ENCODE results near the gene STRADA.

The STRADA gene

DNA sequence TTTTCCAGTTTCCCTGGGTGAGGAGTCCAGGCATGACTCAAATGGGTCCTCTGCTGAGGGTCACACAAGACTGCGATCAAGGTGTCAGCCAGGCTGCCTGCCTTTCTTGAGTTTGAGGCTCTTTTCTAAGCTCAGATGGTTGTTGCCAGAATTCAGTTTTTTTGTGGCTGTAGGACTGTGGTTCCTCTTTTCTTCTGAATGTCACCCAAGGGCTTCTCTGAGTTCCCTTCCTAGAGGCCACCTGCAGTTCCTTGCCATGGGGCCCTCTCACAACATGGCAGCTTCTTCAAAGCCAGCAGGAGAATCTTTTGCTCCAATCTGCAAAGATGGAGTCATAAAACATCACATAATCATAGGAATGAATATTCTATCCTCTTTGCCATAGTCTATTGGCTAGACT lies 59.2 kb downstream of the STRADA start:
- DNase-seq, result no peak

DNA sequence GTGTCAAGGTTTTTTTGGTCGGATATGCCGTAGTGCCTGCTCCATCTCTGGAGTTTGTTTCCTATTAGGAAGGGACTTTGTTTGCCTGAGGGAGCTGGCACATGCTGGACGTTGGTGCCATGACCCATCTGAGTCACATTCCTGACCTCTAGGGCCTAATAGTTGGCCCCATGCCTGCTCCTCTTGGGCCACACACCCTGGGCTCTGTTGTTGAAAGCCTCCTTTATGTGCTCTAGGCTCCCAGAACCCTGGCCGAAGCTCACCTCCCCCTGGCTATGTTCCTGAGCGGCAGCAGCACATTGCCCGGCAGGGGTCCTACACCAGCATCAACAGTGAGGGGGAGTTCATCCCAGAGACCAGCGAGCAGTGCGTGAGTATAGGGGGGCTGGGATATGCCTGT lies 60.1 kb downstream of the STRADA start:
- DNase-seq, result no peak

DNA sequence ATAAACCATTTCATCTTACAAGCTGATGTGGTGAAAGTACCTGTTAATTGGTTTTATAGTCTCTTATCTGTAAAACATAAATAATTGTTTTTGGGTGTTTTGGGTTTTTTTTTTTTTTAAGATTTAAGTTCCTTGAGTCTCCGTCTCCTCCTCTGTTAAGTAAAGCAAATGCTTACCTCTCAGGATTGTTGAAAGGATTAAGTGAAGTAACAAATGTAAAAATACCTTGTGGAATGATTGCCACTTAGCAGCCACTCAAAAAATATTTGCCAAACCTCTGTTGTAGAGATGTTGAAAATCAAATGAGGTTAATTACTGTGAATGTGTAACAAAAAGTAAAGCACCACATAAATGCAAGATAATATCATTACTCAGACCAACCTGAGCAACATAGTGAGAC lies 60.9 kb downstream of the STRADA start:
- no peak for DNase-seq

DNA sequence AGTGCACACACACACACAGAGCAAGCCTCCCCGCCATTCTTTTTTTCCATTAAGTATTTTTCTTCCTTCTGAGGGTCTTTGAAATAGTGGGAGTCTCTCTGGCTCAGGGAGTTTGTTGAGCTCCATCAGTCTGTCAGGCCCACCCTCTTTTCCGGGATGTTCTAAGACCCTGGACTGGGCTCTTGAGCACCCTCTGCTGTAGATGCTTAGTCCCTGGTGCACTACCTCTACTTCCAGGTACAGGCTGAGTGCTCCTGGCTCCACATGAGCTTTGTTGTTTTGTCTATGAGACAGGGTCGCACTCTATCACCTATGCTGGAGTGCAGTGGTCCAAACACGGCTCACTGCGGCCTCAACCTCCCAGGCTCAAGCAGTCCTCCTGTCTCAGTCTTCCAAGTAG lies 62.4 kb downstream of the STRADA start:
- DNase-seq, result no peak

DNA sequence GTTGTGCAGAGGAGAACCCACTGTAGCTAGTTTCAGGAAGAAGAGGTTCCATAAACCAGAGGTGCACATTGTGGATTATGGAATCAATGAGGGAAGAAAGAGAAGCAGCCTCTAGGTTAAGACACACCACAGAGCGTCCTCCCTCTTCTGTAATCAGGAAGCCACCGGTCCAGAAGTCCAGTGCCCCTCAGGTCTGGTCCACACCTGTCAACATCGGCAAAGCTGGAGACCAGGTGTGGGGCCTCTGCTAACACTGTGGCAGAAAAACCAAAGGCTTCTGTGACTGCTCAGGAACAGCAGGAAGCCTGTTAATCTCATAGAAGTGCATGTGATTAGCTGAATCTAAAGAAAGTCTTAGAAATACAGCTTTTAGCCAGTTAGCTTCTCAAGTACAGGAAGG lies 65.0 kb downstream of the STRADA start:
- DNase-seq, result no peak

DNA sequence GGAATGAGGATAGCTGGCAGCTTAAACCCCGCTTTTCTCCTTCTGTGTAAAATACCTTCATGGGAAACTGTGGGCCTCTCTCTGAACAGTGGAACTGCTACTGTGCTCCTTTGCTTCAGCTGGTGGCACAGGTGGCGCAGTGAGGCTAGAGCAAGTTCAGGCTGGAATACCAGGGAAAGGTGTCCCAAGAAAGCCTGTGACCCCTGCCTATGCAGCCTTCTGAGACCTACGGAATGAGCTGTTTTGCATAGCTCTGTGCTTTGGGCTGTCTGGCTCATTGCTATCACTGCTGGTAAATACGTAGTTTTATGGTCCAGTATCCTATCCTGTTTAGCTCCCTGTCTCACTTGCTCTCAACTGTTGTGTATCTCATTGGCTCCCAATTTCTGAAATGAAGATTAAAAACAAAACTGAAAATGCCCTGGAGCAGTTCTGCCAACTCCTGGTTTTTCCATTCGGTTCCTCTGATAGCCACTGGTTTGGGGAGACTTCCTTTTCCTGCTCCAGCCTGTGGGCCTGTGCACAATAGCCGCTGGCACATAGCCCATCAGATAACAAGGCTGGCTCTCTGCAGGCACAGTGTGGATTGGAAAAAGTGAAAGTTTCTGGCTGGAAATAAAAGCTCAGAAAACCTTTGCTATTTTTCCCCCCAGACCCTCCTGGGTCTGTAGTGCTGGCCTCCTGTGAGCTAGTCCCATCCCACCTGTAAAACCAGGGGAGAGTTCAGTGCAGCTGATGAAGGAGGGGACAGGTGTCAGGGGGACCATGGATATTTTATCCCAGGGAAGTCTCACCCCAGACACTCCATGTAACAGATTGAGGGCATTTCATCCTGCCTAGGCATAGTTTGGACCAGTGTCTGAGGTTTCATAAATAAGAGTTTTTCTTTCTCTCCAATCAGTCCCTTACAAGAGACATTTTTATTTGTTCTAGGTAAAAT lies 65.7 kb downstream of the STRADA start:
- no peak for DNase-seq

DNA sequence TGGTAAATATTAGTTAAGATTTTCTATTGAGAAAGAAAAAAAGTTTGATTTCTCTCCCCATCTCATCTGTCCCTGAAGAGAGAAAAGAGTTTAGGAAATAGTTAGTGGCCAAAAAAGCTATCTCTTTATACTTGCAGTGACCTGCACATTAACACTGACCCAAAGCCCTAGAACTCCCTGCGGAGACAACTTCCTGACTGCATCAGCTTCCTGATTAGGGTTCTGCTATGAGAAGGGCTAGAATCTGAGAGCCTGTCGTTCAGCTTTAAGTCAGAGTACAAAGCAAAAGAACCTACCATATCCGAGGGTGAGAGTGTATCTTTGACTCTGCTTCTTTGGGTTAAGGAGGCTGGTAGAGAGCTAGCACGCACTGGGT lies 66.4 kb downstream of the STRADA start:
- DNase-seq, result no peak

DNA sequence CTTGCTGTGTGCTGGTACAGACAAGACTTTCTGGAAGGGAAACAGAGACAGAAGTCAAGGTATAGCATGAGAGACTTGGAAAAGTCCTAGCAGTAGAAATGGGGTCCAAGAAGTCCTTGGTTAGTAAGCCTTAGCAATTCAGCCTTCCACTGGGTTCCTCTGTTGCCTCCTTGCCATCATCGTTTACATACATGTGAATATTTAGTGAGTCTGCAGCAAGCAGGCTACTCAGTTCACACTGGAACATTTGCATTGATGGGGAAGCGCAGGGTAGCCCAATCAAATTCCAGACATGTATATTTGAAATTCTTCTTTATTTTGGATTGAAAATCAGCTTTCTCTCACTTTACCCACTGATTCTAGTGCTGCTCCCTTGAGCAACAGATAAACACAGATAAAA lies 68.7 kb downstream of the STRADA start:
- DNase-seq, result no peak

DNA sequence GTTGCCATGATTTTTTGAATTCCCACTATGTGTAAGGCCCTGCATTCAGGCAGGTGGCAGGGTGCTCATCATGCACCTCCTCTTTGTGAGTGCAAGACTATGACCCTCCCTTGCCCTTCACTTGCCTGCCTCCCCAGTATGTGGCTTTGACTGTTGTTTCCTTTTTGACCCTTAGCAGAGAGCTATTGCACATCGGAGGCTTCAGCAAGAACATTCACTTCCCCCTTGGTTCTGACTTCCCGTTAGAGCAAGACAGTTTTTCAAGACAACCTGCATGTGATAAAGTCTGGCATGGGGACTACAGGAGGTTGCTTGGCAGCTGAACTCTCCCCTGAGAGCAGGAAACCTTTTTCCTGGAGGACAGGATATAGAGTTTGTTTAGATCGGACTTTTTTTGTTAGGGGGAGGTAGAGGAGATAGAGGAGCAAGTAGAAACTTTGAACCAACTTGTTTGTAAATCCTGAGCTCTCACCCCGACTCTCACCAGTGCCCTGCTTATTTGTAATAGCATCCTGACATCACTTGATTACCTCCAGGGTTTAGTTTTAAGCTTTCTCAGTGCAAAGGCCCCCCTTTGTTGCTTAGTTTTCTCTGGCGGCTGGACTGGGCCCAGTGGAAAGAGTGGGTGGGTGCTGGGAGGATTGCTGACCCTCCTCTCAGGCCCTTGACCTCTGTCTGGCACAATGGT lies 75.9 kb downstream of the STRADA start:
- DNase-seq, result no peak

DNA sequence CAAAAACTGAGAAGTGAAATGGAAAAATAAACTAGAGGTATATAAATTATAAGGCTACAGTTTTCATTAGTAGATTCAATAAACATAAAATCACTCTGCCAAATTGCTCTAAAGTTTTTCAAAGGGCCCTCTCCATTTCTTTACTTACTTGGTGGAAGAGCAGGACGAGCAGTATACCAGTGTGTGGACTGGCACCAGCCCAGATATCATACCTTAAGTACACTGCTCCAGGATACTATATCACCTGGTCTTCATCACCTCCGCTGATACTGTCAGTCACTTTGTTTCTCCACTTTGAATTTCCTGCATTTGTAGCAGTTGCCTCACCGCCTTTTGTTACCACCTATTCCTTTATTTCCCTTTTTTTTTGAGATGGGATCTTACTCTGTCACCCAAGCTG lies 81.7 kb downstream of the STRADA start:
- no peak for DNase-seq

DNA sequence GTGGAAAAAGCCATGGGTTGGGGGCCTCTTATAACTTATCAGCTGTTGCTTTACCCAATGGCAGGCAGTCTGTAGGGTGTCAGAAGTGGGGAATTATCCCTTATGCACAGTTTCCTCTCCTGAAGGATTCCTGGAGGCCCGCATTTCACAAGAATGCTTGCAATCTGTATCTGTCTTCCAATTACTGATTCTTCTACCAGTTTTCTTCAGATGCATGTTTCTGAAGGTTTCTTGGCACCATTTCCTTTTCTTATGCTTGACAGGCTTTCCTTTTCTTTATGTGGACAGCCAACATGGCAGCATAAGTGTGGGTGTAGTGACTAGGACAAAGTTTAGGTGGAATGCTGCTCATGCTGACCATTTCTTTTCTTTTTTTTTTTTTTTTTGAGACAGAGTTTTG lies 83.2 kb downstream of the STRADA start:
- no peak for DNase-seq

DNA sequence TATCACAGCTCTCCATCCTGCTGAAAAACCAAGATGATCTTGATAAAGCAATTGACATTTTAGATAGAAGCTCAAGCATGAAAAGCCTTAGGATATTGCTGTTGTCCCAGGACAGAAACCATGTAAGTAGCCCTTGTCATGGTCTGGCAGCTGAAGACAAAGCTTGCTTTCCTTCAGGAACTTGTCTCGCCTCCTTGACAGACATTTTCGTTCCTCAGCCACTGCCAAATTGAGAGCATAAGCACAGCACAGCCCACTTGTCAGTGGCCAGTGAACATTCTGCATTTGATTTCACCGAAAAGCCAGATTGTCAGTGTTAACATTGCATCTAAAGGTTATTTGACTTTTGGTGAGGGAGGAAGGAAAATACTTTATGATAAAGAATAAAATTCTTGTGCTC lies 83.8 kb downstream of the STRADA start:
- DNase-seq, result no peak

DNA sequence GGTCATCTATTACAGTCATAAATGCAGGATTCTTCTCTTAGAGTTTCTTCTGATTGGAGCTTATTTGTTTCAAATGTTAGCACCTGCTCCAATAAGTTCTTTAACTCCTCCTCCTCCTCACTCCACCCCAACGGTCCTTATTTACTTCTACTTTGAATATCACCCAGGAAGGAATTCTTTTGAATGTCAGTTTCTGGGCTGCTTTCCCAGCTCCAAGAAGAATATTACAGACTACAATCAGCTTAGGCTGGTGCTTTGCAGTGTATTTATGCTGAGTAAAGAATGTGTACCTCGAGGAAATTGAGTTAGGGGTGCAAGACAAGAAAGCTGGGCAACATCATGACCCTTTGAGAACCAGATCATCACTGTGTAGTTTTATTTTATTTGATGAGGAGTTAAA lies 88.5 kb downstream of the STRADA start:
- no peak for DNase-seq
